ENCODE results near the gene CYBA.
A peak's percentile ranks its signal among the peaks of the same experiment; 100 is the strongest.

Gene CYBA

DNA sequence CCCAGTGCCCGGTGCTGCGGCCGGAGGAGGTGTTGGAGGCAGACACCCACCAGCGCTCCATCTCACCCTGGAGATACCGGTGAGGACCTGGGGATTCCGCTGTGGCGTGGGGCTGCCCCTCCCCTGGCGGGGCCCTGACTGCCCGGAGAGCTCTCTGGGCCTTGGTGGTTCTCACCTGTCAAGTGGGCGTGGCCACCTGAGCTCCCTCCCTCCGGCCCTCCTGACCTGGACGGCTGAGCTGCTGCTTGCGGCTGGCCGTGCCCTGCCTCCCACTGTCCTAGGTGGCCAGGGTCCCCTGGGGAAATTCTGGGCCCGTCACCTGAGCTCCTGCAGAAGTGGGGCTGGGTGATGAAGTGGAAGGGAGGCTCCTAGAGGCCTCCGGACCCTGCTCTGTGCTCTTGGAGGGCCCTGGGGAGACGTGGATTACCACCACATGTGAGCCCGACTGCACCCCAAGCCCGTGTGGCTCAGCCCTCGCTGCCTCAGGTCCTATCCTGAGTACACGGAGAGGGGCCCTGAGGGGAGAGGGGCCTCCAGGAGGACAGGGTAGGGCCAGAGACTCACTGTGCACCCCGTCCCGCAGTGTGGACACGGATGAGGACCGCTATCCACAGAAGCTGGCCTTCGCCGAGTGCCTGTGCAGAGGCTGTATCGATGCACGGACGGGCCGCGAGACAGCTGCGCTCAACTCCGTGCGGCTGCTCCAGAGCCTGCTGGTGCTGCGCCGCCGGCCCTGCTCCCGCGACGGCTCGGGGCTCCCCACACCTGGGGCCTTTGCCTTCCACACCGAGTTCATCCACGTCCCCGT lies 11.4 kb downstream of the CYBA start:
- no peak for DNase-seq
- no peak for TF ChIP-seq GATA1 (IDR thresholded peaks at IDR 0.05; ENCODE audit: low read depth, low read length)
- no peak for TF ChIP-seq POLR2A (IDR thresholded peaks at IDR 0.05; ENCODE audit: low read length)

DNA sequence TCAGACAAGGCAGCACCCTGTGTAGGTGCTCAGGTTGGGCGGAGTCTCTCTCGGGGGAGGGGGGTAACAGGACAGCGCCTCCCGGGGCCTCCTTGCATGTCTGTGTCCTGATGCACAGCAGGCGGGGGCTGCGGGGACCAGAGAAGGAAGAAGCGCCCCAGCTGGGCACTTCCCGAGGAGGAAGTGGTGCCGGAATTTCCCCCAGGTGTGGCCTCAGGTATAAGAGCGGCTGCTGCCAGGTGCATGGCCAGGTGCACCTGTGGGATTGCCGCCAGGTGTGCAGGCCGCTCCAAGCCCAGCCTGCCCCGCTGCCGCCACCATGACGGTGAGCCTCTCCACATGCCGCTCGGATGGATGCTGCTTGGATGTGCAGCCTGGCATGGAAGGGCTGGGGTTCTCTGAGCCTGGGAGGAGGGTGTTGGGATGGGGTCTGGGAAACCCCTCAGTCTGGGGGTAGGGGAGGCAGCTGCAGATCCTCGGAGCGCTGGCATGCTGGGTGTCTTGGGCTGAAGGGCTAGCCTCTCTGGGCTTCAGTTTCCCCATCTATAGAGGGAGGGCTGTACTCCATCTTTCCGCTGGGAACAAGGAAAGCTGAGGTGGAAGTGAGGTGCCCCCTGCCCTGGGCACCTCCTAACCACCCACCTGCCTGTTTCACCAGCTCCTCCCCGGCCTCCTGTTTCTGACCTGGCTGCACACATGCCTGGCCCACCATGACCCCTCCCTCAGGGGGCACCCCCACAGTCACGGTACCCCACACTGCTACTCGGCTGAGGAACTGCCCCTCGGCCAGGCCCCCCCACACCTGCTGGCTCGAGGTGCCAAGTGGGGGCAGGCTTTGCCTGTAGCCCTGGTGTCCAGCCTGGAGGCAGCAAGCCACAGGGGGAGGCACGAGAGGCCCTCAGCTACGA lies 12.3 kb downstream of the CYBA start, which contains the start of gene IL17C:
Gene IL17C (plus strand): TSS at position 250 of the 908 bp plus-strand sequence. CDS start 70 bp downstream, at position 320.
- no peak for TF ChIP-seq POLR2A (IDR thresholded peaks at IDR 0.05; ENCODE audit: low read length)
- TF ChIP-seq GATA1 (IDR thresholded peaks at IDR 0.05; ENCODE audit: low read depth, low read length): no peak
- DNase-seq: no peak

- no peak for DNase-seq
- TF ChIP-seq POLR2A (IDR thresholded peaks at IDR 0.05; ENCODE audit: low read length): no peak
- TF ChIP-seq GATA1 (IDR thresholded peaks at IDR 0.05; ENCODE audit: low read depth, low read length): no peak
Measured at GRCh38 chr16:88636488-88637265, 14.2 kb downstream of the CYBA start.

- TF ChIP-seq GATA1 (IDR thresholded peaks at IDR 0.05; ENCODE audit: low read depth, low read length): no peak
- TF ChIP-seq POLR2A (IDR thresholded peaks at IDR 0.05; ENCODE audit: low read length): no peak
- no peak for DNase-seq
Measured at GRCh38 chr16:88635671-88636319, 15.1 kb downstream of the CYBA start.

DNA sequence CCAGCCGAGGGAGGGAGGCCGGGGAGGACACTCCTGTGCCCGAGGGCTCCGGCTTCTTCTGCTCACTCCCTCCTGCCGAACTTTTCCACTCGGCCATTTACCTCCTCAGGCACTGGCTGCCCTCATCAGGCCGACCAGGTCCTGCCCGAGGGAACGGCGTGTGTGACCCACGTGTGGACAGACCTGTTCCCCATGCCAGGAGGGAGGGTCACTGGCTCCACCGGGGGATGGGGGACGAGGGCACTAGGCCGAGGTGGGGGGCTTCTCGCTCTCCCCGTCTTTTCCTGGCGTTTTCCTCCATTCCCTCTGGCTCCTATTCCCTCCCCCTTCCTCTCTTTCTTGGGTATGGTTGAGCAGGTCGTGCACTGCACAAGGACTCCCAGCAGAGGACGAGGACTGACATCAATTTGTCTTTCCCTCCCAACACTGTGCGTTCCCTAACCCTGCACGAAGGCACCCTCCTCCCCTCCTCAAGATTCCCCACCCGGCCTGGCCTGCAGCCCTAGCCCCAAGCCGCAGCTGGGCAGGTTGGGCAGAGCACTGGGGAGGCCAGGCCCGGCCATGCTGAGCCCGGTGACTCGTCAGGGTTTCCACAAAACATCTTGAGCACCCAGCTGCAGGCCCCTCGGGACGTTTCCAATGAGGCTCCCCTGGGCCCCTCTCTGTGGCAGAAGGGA lies 15.7 kb downstream of the CYBA start:
- DNase-seq: no peak
- no peak for TF ChIP-seq POLR2A (IDR thresholded peaks at IDR 0.05; ENCODE audit: low read length)
- no peak for TF ChIP-seq GATA1 (IDR thresholded peaks at IDR 0.05; ENCODE audit: low read depth, low read length)

DNA sequence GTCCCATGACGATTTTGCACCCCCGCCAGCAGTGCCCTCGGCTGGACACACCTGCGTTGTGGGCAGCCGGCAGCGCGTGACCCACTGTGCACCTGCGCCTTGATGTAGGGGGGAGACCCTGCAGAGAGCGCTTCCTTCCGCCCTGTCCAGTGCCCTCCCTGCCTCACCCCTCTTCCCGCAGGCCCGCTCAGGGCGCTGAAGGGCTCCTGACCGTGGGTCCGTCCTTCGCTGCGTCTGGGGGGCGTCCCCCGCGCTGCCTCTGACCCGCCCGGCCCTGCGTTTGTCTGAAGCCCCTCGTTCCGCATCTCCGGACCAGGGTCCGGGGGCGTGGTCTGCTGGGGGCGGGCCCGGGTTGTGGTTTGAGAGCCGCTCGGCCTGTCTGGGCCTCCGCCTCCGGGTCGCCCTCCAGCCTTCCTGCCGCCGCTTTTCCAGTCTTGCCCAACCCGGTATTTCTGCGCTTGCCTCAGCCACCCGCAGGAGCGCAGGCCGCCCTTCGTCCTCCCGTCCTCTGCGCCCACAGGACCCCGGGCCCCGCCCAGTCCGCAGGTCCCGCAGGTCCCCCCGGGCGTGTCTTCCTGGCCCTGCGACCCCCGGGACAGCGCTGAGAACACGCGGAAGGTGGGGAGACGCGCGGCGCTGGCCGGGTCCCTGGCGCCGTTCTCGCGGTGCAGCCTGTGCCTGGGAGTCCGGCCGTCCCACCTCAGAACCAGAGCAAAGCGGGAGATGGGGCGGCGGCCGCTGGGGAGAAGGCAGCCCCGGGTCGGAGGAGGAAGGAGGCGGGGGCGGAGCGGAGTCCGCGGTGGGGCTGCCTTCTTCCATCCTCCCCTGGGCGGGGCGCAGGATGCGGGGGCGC lies 16.5 kb downstream of the CYBA start:
- TF ChIP-seq POLR2A (IDR thresholded peaks at IDR 0.05; ENCODE audit: low read length) (no peak), GATA1 (IDR thresholded peaks at IDR 0.05; ENCODE audit: low read depth, low read length) (no peak)
- DNase-seq: peak; percentile 37 to 43

GRCh38 chr16:88633684-88634140 lies 17.1 kb downstream of the CYBA start:
- no peak for TF ChIP-seq GATA1 (IDR thresholded peaks at IDR 0.05; ENCODE audit: low read depth, low read length)
- no peak for TF ChIP-seq POLR2A (IDR thresholded peaks at IDR 0.05; ENCODE audit: low read length)
- peak; percentile 30 to 34 for DNase-seq

DNA sequence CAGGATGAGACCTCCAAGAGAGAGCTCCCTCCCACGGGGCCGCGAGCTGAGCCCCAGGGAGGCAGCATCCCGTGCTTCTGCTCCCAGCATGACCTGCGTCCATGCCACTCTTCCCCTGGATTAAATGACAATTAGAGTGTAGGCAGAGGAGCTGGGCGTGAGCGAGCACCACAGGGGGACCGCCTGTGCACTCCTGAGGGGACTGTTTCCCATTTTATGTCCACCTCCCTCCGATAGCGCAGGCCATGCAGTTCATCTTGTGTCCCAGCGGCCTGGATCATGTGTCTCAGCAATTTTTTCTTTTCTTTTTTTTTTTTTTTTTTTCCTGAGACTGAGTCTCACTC lies 18.3 kb downstream of the CYBA start:
- no peak for DNase-seq
- TF ChIP-seq POLR2A (IDR thresholded peaks at IDR 0.05; ENCODE audit: low read length): no peak
- no peak for TF ChIP-seq GATA1 (IDR thresholded peaks at IDR 0.05; ENCODE audit: low read depth, low read length)

GRCh38 chr16:88631920-88632586 lies 18.8 kb downstream of the CYBA start:
- no peak for TF ChIP-seq POLR2A (IDR thresholded peaks at IDR 0.05; ENCODE audit: low read length)
- no peak for DNase-seq

DNA sequence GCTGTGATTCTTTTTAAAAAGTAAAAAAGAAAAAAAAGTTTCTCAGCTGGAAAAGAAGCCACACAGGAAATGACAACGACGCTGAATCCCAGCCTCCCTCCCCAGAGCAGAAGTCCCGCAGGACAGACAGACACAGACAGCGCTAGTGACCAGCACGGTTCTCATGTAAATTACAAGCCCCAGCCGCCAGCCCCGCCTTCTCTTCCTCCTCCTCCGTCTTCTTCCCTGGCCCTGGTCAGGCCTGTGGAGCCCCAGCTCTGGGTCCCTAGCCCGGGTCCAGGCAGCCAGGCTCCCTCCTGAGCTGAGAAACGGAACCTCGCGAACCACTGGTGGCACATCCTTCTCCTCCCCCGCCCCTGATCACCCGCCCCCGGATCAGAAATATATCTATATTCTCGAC lies 19.5 kb downstream of the CYBA start:
- no peak for DNase-seq
- TF ChIP-seq GATA1 (IDR thresholded peaks at IDR 0.05; ENCODE audit: low read depth, low read length) (no peak), POLR2A (IDR thresholded peaks at IDR 0.05; ENCODE audit: low read length) (no peak)

DNA sequence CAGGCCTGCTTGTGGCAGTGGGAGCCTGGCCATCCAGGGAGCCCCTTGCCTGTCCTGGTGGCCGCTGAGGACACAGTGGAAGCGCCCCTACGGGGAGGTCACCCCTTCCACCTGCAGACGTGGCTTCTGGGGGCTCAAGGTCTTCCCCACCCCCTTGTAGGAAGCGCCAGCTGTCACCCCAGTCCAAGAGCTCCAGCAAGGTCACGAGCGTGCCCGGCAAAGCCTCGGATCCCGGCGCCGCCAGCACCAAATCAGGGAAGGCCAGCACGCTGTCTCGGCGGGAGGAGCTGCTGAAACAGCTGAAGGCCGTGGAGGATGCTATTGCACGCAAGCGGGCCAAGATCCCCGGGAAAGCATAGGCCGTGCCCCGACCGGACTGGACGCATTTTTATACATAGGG lies 19.9 kb downstream of the CYBA start:
- DNase-seq: no peak
- TF ChIP-seq GATA1 (IDR thresholded peaks at IDR 0.05; ENCODE audit: low read depth, low read length) (no peak), POLR2A (IDR thresholded peaks at IDR 0.05; ENCODE audit: low read length) (no peak)
